GM23248 (cell line): ENCODE measurements around the gene TPPP3.

Experiments
- EZH2 ChIP-seq: fragments of 200-600 bp; sonication (generic); IDR thresholded peaks from 2 replicates; pipeline ENCODE4 v1.6.1; 2018; ENCODE audit warnings: antibody characterized with exemption, mild to moderate bottlenecking; ENCODE audit not compliant: insufficient read depth, poor library complexity, severe bottlenecking
- EZH2phosphoT487 ChIP-seq: fragments of 200-600 bp; sonication (generic); IDR thresholded peaks from 2 replicates; pipeline ENCODE4 v1.6.1; 2018; ENCODE audit warnings: antibody characterized with exemption, moderate library complexity, mild to moderate bottlenecking, low read depth; ENCODE audit not compliant: insufficient read depth

- TF ChIP-seq EZH2 (no peak), EZH2phosphoT487 (no peak)
Observed at GRCh38 chr16:67424261-67424615, 30.9 kb upstream of the TPPP3 start.
